Left cardiac atrium (tissue), 4 donors: ENCODE results near the gene HSD17B8. TPM values are rescaled to one million over a fixed set of nuclear protein-coding genes. Genes with fewer than 3 reads are reported as not detected.

ENCODE experiments used
- ATAC-seq, 2 donors: fragments of 200-7000 bp; cut with Tn5 transposase; one replicate each; pipeline ENCODE4 v1.9.1; 2020; ENCODE audit warnings: mild to moderate bottlenecking in 2 of 2, moderate library complexity in 2 of 2
- DNase-seq: peaks from one replicate; pipeline ENCODE4 v3.0.0-alpha.2; 2020
- intact Hi-C, 2 donors: fragments of 100-400 bp; cut with DNase I; formaldehyde crosslinking; loops; one replicate each; pipeline versions ENCODE4 v1.14.1 to v1.15.1; 2022 to 2023
- microRNA-seq, 2 donors: library from miRNA; unstranded; fragments of <30 nt; microRNA quantifications; one replicate each; pipeline ENCODE4 v1.2.0, GENCODE V29; 2020
- total RNA-seq, 2 donors: library from RNA; stranded (reverse); fragmentation: NEBNext Ultra II Directional; extraction: Animal tissue kit (Norgen Biotek cat#: 25700); gene quantifications; one replicate each; pipeline ENCODE4 v1.2.1, GENCODE V29; 2021
- donor health status: DM: no; HTN: yes; CAD: no.
- donor health status: DM: no; HTN: yes; CAD: no; lungs with severe emphysema.
- donor health status: DM: yes; HTN: yes; CAD: no.
- donor health status: Dilated cardiomyopathy.

Gene HSD17B8
- total RNA-seq, 2 donors from 2014 or later: 13.3 to 14.3 TPM

- intact Hi-C loops: no loop called here
- DNase-seq (no peak), ATAC-seq (no peak)
These were observed 48.3 kb downstream of the HSD17B8 start for GRCh38 chr6:33252759-33253158.

GRCh38 chr6:33254591-33254990 is 50.1 kb downstream of the HSD17B8 start:
- no peak for DNase-seq
- intact Hi-C loops: no loop called here
- ATAC-seq: no peak

Small RNA genes lying within 50 kb of the gene (microRNA-seq; reads per million reads assigned to microRNA genes)
- 0.60 to 2.2 reads per million in 2 donors for gene MIR219A1

Other genes with a start within 250 kb of the HSD17B8 start
- 10 to 100 TPM; 79.3 to 97.5 TPM for gene BRD2, start 236.1 kb upstream of the HSD17B8 start, total RNA-seq
- 1 to 10 TPM; 1.8 to 3.0 TPM for gene HLA-DOA, start 195.1 kb upstream of the HSD17B8 start, total RNA-seq
- 10 to 100 TPM; 50.5 to 54.1 TPM for gene HLA-DPA1, start 131.0 kb upstream of the HSD17B8 start, total RNA-seq
- 10 to 100 TPM; 47.8 to 53.8 TPM for gene HLA-DPB1, start 128.7 kb upstream of the HSD17B8 start, total RNA-seq
- 1 to 10 TPM in 1 of 2 donors, under 1 TPM in 1; 0.94 to 1.3 TPM for gene COL11A2, start 12.2 kb upstream of the HSD17B8 start, total RNA-seq
- gene RXRB, start 4.0 kb upstream of the HSD17B8 start, total RNA-seq: 10 to 100 TPM; 32.5 to 39.5 TPM
- 100 to 1,000 TPM in 1 of 2 donors, 10 to 100 TPM in 1; 80.1 to 132 TPM for gene SLC39A7, start 3.8 kb upstream of the HSD17B8 start, total RNA-seq
- gene RING1, start 3.8 kb downstream of the HSD17B8 start, total RNA-seq: 10 to 100 TPM; 29.7 to 30.0 TPM
- gene VPS52, start 67.2 kb downstream of the HSD17B8 start, total RNA-seq: 10 to 100 TPM; 25.9 to 33.4 TPM
- gene RPS18, start 67.4 kb downstream of the HSD17B8 start, total RNA-seq: 1,000 to 10,000 TPM; 1,167 to 1,230 TPM
- 1 to 10 TPM; 7.5 to 9.8 TPM for gene B3GALT4, start 72.5 kb downstream of the HSD17B8 start, total RNA-seq
- 10 to 100 TPM; 19.0 to 31.6 TPM for gene WDR46, start 84.6 kb downstream of the HSD17B8 start, total RNA-seq
- gene PFDN6, start 84.9 kb downstream of the HSD17B8 start, total RNA-seq: 10 to 100 TPM; 43.9 to 47.5 TPM
- 10 to 100 TPM; 48.5 to 54.3 TPM for gene RGL2, start 94.3 kb downstream of the HSD17B8 start, total RNA-seq
- gene TAPBP, start 109.4 kb downstream of the HSD17B8 start, total RNA-seq: 10 to 100 TPM; 74.0 to 80.9 TPM
- 10 to 100 TPM; 14.1 to 15.7 TPM for gene ZBTB22, start 113.1 kb downstream of the HSD17B8 start, total RNA-seq
- 10 to 100 TPM; 16.2 to 22.5 TPM for gene DAXX, start 118.3 kb downstream of the HSD17B8 start, total RNA-seq
- gene KIFC1, start 187.2 kb downstream of the HSD17B8 start, total RNA-seq: 1 to 10 TPM in 1 of 2 donors, under 1 TPM in 1; 0.31 to 1.9 TPM
- gene PHF1, start 206.4 kb downstream of the HSD17B8 start, total RNA-seq: 10 to 100 TPM; 49.5 to 58.3 TPM
- 100 to 1,000 TPM; 114 to 126 TPM for gene CUTA, start 213.5 kb downstream of the HSD17B8 start, total RNA-seq
- gene SYNGAP1, start 215.4 kb downstream of the HSD17B8 start, total RNA-seq: 1 to 10 TPM; 9.0 to 9.8 TPM
- gene ZBTB9, start 249.9 kb downstream of the HSD17B8 start, total RNA-seq: 1 to 10 TPM; 4.4 to 5.9 TPM